Neural progenitor cell (in vitro differentiated cells): Measurements from ENCODE around the gene MYMK. TPM values are rescaled to one million over a fixed set of nuclear protein-coding genes. Genes with fewer than 3 reads are reported as not detected.

Experiments
- DNase-seq: peaks from one replicate; pipeline ENCODE4 v3.0.0-alpha.2; 2016; ENCODE audit warnings: low spot score
- H2AFZ ChIP-seq: fragments of 200-600 bp; sonication (generic); replicated peaks from 2 replicates; pipeline ENCODE4 v1.6.1; 2016; ENCODE audit warnings: antibody characterized with exemption
- H3F3A ChIP-seq: fragments of 200-600 bp; sonication (generic); 2 replicates; pipeline ENCODE4 v1.6.1; 2016; ENCODE audit warnings: antibody characterized with exemption, low read depth
- H3K27ac ChIP-seq: fragments of 200-600 bp; sonication (generic); 2 replicates; pipeline ENCODE4 v1.5.1; 2016; ENCODE audit warnings: mild to moderate bottlenecking
- H3K27me3 ChIP-seq: fragments of 200-600 bp; sonication (generic); 2 replicates; pipeline ENCODE4 v1.6.1; 2016; ENCODE audit warnings: mild to moderate bottlenecking, moderate library complexity
- H3K36me3 ChIP-seq: fragments of 200-600 bp; sonication (generic); 2 replicates; pipeline ENCODE4 v1.5.1; 2016
- H3K4me1 ChIP-seq: fragments of 200-600 bp; sonication (generic); 2 replicates; pipeline ENCODE4 v1.6.1; 2016; ENCODE audit warnings: mixed run types
- H3K4me2 ChIP-seq: fragments of 200-600 bp; sonication (generic); 2 replicates; pipeline ENCODE4 v1.6.1; 2016
- H3K4me3 ChIP-seq: fragments of 200-600 bp; sonication (generic); 2 replicates; pipeline ENCODE4 v1.5.1; 2016
- H3K79me2 ChIP-seq: fragments of 200-600 bp; sonication (generic); 2 replicates; pipeline ENCODE4 v1.6.1; 2016; ENCODE audit warnings: low read depth
- H3K9ac ChIP-seq: fragments of 200-600 bp; sonication (generic); 2 replicates; pipeline ENCODE4 v1.6.1; 2016
- H3K9me3 ChIP-seq: fragments of 200-600 bp; sonication (generic); 2 replicates; pipeline ENCODE4 v1.5.1; 2016; ENCODE audit warnings: low read depth
- H4K20me1 ChIP-seq: fragments of 200-600 bp; sonication (generic); 2 replicates; pipeline ENCODE4 v1.6.1; 2016; ENCODE audit warnings: low read depth
- H3K27ac Mint-ChIP-seq: 3 replicates; pipeline ENCODE4 v1.8.0; 2021; ENCODE audit warnings: mixed read lengths
- H3K27me3 Mint-ChIP-seq: 2 replicates; pipeline ENCODE4 v1.8.0; 2022; ENCODE audit warnings: low read depth, mild to moderate bottlenecking, inconsistent platforms, moderate library complexity, mixed read lengths; ENCODE audit not compliant: insufficient read depth
- H3K36me3 Mint-ChIP-seq: 3 replicates; pipeline ENCODE4 v1.8.0; 2021; ENCODE audit warnings: mixed read lengths
- H3K4me1 Mint-ChIP-seq: 3 replicates; pipeline ENCODE4 v1.8.0; 2021; ENCODE audit warnings: mixed read lengths
- H3K4me3 Mint-ChIP-seq: 3 replicates; pipeline ENCODE4 v1.8.0; 2021; ENCODE audit warnings: mild to moderate bottlenecking, moderate library complexity, mixed read lengths
- H3K9me3 Mint-ChIP-seq: 3 replicates; pipeline ENCODE4 v1.8.0; 2020; ENCODE audit warnings: mixed read lengths
- CTCF ChIP-seq: fragments of 200-600 bp; sonication (generic); IDR thresholded peaks from 2 replicates; pipeline ENCODE4 v1.5.1; 2017; ENCODE audit warnings: antibody characterized with exemption, mild to moderate bottlenecking
- EZH2 ChIP-seq: fragments of 200-600 bp; sonication (generic); IDR thresholded peaks from 2 replicates; pipeline ENCODE4 v1.6.1; 2017; ENCODE audit warnings: antibody characterized with exemption, mild to moderate bottlenecking, moderate library complexity
- EZH2phosphoT487 ChIP-seq: fragments of 200-600 bp; sonication (generic); IDR thresholded peaks from 2 replicates; pipeline ENCODE4 v1.6.1; 2017; ENCODE audit warnings: antibody characterized with exemption
- total RNA-seq: library from RNA; depleted of rRNA; stranded (reverse); fragments of >200 nt; gene quantifications from 2 replicates; pipeline ENCODE4 v1.2.3, GENCODE V29; 2015; ENCODE audit warnings: low replicate concordance

MYMK gene
- total RNA-seq, 1 donor from 2014 or later, result not detected

DNA sequence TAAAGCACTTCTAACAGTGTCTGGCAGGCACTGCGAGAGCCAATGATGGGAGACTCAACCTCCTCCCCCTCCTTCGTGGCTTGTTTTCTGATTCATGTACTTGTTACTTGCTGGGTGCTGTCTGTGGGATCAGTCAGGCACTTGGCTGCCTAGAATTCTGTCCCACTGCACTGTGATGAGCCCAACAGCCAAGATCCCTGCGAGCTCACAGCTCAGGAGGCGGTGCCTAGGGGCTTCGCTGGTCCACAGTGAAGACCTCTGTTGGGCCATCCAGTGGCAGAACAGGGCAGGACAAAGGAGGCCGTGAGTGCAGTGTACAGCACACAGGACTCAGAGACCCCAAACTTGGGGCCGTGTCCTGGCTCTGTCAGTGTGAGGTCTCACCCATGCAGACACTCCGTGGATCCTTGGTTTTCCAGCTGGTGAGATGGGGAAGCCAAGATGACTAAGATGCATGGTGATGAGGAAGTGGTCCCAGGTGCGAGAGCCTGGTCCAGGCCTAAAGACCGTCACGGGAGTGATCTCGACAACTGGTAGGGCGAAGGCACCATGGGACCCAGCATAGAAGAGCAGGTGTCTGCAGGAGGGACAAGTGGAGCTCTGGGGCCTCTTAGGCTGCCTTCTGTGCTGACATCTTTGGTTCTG is 19.5 kb downstream of the MYMK start:
- Histone ChIP-seq H3K9ac (no peak overlapping the region), H3K27me3 (peaks cover 4% of the 10 kb centered on the region), H4K20me1 (no peaks in the 10 kb centered on the region), H3F3A (peaks cover 17% of the 10 kb centered on the region), H3K27ac (no peak overlapping the region), H3K4me2 (no peak overlapping the region), H2AFZ (no peak overlapping the region), H3K4me1 (peaks cover 14% of the 10 kb centered on the region), H3K9me3 (peaks cover 11% of the 10 kb centered on the region), H3K79me2 (no peaks in the 10 kb centered on the region), H3K4me3 (no peak overlapping the region), H3K36me3 (no peaks in the 10 kb centered on the region)
- H3K4me3 Mint-ChIP-seq, result no peak overlapping the region
- H3K36me3 Mint-ChIP-seq, result no peaks in the 10 kb centered on the region
- H3K27ac Mint-ChIP-seq, result no peak overlapping the region
- peaks cover 17% of the 10 kb centered on the region for H3K4me1 Mint-ChIP-seq
- DNase-seq, result no peak
- peaks cover 8% of the 10 kb centered on the region for H3K27me3 Mint-ChIP-seq
- TF ChIP-seq EZH2 (no peak), CTCF (no peak), EZH2phosphoT487 (no peak)
- H3K9me3 Mint-ChIP-seq, result peaks cover 22% of the 10 kb centered on the region

DNA sequence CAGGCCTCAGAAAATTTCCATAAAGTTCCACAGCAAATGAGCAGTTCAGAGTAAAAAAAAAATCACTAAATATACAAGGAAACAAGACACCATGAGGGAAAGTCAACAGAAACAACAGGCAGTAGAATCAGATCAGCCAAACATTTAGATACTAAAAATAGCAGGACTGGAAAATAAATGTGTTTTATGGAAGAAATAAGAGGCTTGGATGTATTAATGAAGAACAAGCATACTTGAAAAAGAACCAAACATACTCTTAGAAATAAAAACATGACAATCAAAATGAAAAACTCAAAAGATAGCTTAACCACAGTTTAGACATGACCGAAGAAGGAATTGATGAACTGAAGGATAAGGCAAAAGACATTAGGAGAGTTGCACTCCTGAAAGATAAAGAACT is 22.6 kb downstream of the MYMK start:
- Mint-ChIP-seq H3K27me3 (peaks cover 15% of the 10 kb centered on the region), H3K4me1 (peaks cover 15% of the 10 kb centered on the region), H3K27ac (no peak overlapping the region), H3K9me3 (peaks cover 22% of the 10 kb centered on the region), H3K36me3 (no peaks in the 10 kb centered on the region), H3K4me3 (no peak overlapping the region)
- DNase-seq, result no peak
- Histone ChIP-seq H3K4me3 (no peak overlapping the region), H3K36me3 (no peaks in the 10 kb centered on the region), H3K4me1 (peaks cover 7% of the 10 kb centered on the region), H3K9ac (no peak overlapping the region), H3K79me2 (no peaks in the 10 kb centered on the region), H4K20me1 (no peaks in the 10 kb centered on the region), H3K27me3 (peaks cover 4% of the 10 kb centered on the region), H3F3A (no peaks in the 10 kb centered on the region), H3K4me2 (no peak overlapping the region), H3K9me3 (peaks cover 11% of the 10 kb centered on the region), H2AFZ (no peak overlapping the region), H3K27ac (no peak overlapping the region)
- TF ChIP-seq EZH2phosphoT487 (no peak), CTCF (no peak), EZH2 (no peak)

DNA sequence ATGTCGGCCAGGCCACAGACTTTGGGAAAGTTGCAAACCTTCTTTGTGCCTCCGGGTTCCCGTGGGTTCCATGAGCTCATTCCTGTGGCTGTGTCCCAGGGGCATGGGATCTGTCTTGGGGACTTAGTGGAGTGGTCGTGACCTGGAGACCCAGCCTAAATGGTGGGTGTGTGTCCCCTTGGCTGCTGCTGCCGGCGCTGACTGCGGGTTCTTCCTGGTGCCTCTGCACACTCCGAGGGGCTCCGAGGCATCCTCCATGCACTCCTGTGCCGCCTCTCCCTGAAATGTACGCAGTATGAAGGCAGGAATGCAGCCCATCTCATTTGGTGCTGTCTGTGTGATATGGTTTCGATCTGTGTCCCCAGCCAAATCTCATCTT is 24.9 kb downstream of the MYMK start:
- TF ChIP-seq CTCF, result no peak
- no peak for TF ChIP-seq EZH2phosphoT487
- no peak for TF ChIP-seq EZH2
- Histone ChIP-seq H3K27ac (no peak overlapping the region), H3K36me3 (no peaks in the 10 kb centered on the region), H2AFZ (peak overlapping the region; percentile 85), H3K79me2 (no peaks in the 10 kb centered on the region), H3K27me3 (peaks cover 4% of the 10 kb centered on the region), H3K4me3 (no peak overlapping the region), H3K9ac (no peak overlapping the region), H4K20me1 (no peaks in the 10 kb centered on the region), H3F3A (peaks cover 9% of the 10 kb centered on the region), H3K4me1 (peaks cover 7% of the 10 kb centered on the region), H3K9me3 (peaks cover 11% of the 10 kb centered on the region), H3K4me2 (no peak overlapping the region)
- Mint-ChIP-seq H3K4me1 (peaks cover 17% of the 10 kb centered on the region), H3K27ac (no peak overlapping the region), H3K9me3 (peaks cover 22% of the 10 kb centered on the region), H3K4me3 (no peak overlapping the region), H3K27me3 (peaks cover 15% of the 10 kb centered on the region), H3K36me3 (no peaks in the 10 kb centered on the region)
- no peak for DNase-seq
